Activated naive CD8-positive, alpha-beta T cell treated with anti-CD3 and anti-CD28 coated beads, Interleukin-2, amount 10 ng/mL, durations not matched to agents 7 days and 5 days (primary cell): ENCODE data around the gene GLP2R. TPM values are rescaled to one million over a fixed set of nuclear protein-coding genes. Genes with fewer than 3 reads are reported as not detected.
"Not testable (repeated sequence)": the region's sequence is repeated elsewhere in the genome, so short reads cannot be mapped to it uniquely, and the experiment has no call there.

Experiments used
- ATAC-seq: fragments of 150-1000 bp; cut with Tn5 transposase; one replicate; pipeline ENCODE4 v1.10.0; 2021; ENCODE audit warnings: low read depth, moderate library complexity
- POLR2A ChIA-PET: fragments of 350-600 bp; sonication (Branson Sonifier 250); formaldehyde crosslinking; loops from one replicate; lab custom pipeline; 2021; ENCODE audit warnings: antibody characterized with exemption; lab: Charles Lee
- DNase-seq: peaks from one replicate; pipeline ENCODE4 v3.0.0; 2021
- H3K27ac Mint-ChIP-seq: one replicate; pipeline ENCODE4 v1.8.0; 2022; ENCODE audit warnings: mild to moderate bottlenecking, mixed read lengths
- H3K27me3 Mint-ChIP-seq: one replicate; pipeline ENCODE4 v1.8.0; 2022; ENCODE audit warnings: mild to moderate bottlenecking, moderate library complexity, mixed read lengths
- H3K36me3 Mint-ChIP-seq: one replicate; pipeline ENCODE4 v1.8.0; 2021; ENCODE audit warnings: mild to moderate bottlenecking, mixed read lengths
- H3K4me1 Mint-ChIP-seq: one replicate; pipeline ENCODE4 v1.8.0; 2021; ENCODE audit warnings: mixed read lengths
- H3K4me3 Mint-ChIP-seq: one replicate; pipeline ENCODE4 v1.8.0; 2022; ENCODE audit warnings: mild to moderate bottlenecking, moderate library complexity, mixed read lengths
- H3K9me3 Mint-ChIP-seq: one replicate; pipeline ENCODE4 v1.8.0; 2021; ENCODE audit warnings: mixed read lengths
- total RNA-seq, 2 experiments: library from RNA; stranded (reverse); gene quantifications; one replicate each; pipeline ENCODE4 v1.2.3, GENCODE V29; 2021

GLP2R gene
- not detected for total RNA-seq

- no peak for DNase-seq
- Mint-ChIP-seq H3K4me1 (no peaks in the 10 kb centered on the region), H3K4me3 (no peak within 1 kb of the TSS), H3K36me3 (no peaks in the 10 kb centered on the region), H3K27me3 (no peaks in the 10 kb centered on the region), H3K9me3 (no peaks in the 10 kb centered on the region), H3K27ac (no peak within 1 kb of the TSS)
- ATAC-seq: no peak
- POLR2A ChIA-PET: no interaction called here
Observed at GRCh38 chr17:9825641-9826150, at the start of gene GLP2R. GLP2R (plus strand) TSS chr17:9825924; CDS start chr17:9826064, 140 bp downstream.

- Mint-ChIP-seq H3K4me3 (no peak overlapping the region), H3K27me3 (no peaks in the 10 kb centered on the region), H3K36me3 (no peaks in the 10 kb centered on the region), H3K27ac (no peak overlapping the region), H3K4me1 (no peaks in the 10 kb centered on the region), H3K9me3 (no peaks in the 10 kb centered on the region)
- ATAC-seq (no peak), DNase-seq (no peak)
- POLR2A ChIA-PET: no interaction called here
Observed at GRCh38 chr17:9776911-9777310, 48.8 kb upstream of the GLP2R start.

- H3K4me1 Mint-ChIP-seq: no peaks in the 10 kb centered on the region
Observed at GRCh38 chr17:9780552-9780951, 45.2 kb upstream of the GLP2R start.

GRCh38 chr17:9783050-9783449 lies 42.7 kb upstream of the GLP2R start:
- ATAC-seq (no peak), DNase-seq (no peak)
- Mint-ChIP-seq H3K36me3 (no peaks in the 10 kb centered on the region), H3K27me3 (no peaks in the 10 kb centered on the region), H3K4me3 (no peak overlapping the region), H3K4me1 (no peaks in the 10 kb centered on the region), H3K9me3 (no peaks in the 10 kb centered on the region), H3K27ac (no peak overlapping the region)
- POLR2A ChIA-PET: no interaction called here

More at GRCh38 chr17:9780552-9780951, 45.2 kb upstream of the GLP2R start:
- DNase-seq (no peak), ATAC-seq (no peak)
- no peak overlapping the region for H3K4me3 Mint-ChIP-seq
- H3K9me3 Mint-ChIP-seq: no peaks in the 10 kb centered on the region
- no peaks in the 10 kb centered on the region for H3K27me3 Mint-ChIP-seq
- POLR2A ChIA-PET: no interaction called here
- H3K36me3 Mint-ChIP-seq: no peaks in the 10 kb centered on the region
- H3K27ac Mint-ChIP-seq: no peak overlapping the region

- H3K9me3 Mint-ChIP-seq, H3K36me3 Mint-ChIP-seq, H3K27me3 Mint-ChIP-seq, H3K27ac Mint-ChIP-seq, DNase-seq, H3K4me3 Mint-ChIP-seq, POLR2A ChIA-PET, H3K4me1 Mint-ChIP-seq, ATAC-seq: not testable (repeated sequence)
Observed at GRCh38 chr17:9783465-9783864, 42.3 kb upstream of the GLP2R start.

GRCh38 chr17:9784544-9784943 lies 41.2 kb upstream of the GLP2R start:
- Mint-ChIP-seq H3K4me1 (no peaks in the 10 kb centered on the region), H3K27me3 (no peaks in the 10 kb centered on the region), H3K9me3 (no peaks in the 10 kb centered on the region), H3K36me3 (no peaks in the 10 kb centered on the region), H3K27ac (no peak overlapping the region), H3K4me3 (no peak overlapping the region)
- DNase-seq (no peak), ATAC-seq (no peak)
- POLR2A ChIA-PET: no interaction called here

GRCh38 chr17:9788601-9789000 lies 37.1 kb upstream of the GLP2R start:
- Mint-ChIP-seq H3K27ac (no peak overlapping the region), H3K27me3 (no peaks in the 10 kb centered on the region), H3K4me1 (no peaks in the 10 kb centered on the region), H3K4me3 (no peak overlapping the region), H3K9me3 (no peaks in the 10 kb centered on the region), H3K36me3 (no peaks in the 10 kb centered on the region)
- POLR2A ChIA-PET: no interaction called here
- DNase-seq (no peak), ATAC-seq (no peak)

GRCh38 chr17:9790316-9790715 lies 35.4 kb upstream of the GLP2R start:
- Mint-ChIP-seq H3K9me3 (no peaks in the 10 kb centered on the region), H3K27ac (no peak overlapping the region), H3K4me1 (no peaks in the 10 kb centered on the region), H3K36me3 (no peaks in the 10 kb centered on the region), H3K4me3 (no peak overlapping the region), H3K27me3 (no peaks in the 10 kb centered on the region)
- DNase-seq: no peak
- POLR2A ChIA-PET: no interaction called here
- ATAC-seq: no peak

- no peaks in the 10 kb centered on the region for H3K36me3 Mint-ChIP-seq
- no peak within 1 kb of the TSS for H3K27ac Mint-ChIP-seq
- no peaks in the 10 kb centered on the region for H3K4me1 Mint-ChIP-seq
- ATAC-seq (no peak), DNase-seq (no peak)
- POLR2A ChIA-PET: no interaction called here
- H3K4me3 Mint-ChIP-seq: no peak within 1 kb of the TSS
- H3K9me3 Mint-ChIP-seq: no peaks in the 10 kb centered on the region
- H3K27me3 Mint-ChIP-seq: no peaks in the 10 kb centered on the region
Observed at GRCh38 chr17:9790889-9791876, 34.5 kb upstream of the GLP2R start, which contains the start of gene DHRS7C. DHRS7C (minus strand) TSS chr17:9791592; CDS start chr17:9791284, 308 bp downstream.

- H3K27ac Mint-ChIP-seq: no peak overlapping the region
- no peaks in the 10 kb centered on the region for H3K4me1 Mint-ChIP-seq
- H3K9me3 Mint-ChIP-seq: no peaks in the 10 kb centered on the region
- no peak for DNase-seq
- H3K27me3 Mint-ChIP-seq: no peaks in the 10 kb centered on the region
- POLR2A ChIA-PET: no interaction called here
- ATAC-seq: no peak
- no peaks in the 10 kb centered on the region for H3K36me3 Mint-ChIP-seq
- no peak overlapping the region for H3K4me3 Mint-ChIP-seq
Observed at GRCh38 chr17:9792181-9792840, 33.4 kb upstream of the GLP2R start.

GRCh38 chr17:9798008-9798407 lies 27.7 kb upstream of the GLP2R start:
- ATAC-seq: no peak
- POLR2A ChIA-PET: no interaction called here
- Mint-ChIP-seq H3K27me3 (no peaks in the 10 kb centered on the region), H3K4me3 (no peak overlapping the region), H3K4me1 (no peaks in the 10 kb centered on the region), H3K27ac (no peak overlapping the region), H3K9me3 (peaks cover 2% of the 10 kb centered on the region), H3K36me3 (no peaks in the 10 kb centered on the region)
- no peak for DNase-seq

GRCh38 chr17:9798724-9799123 lies 27.0 kb upstream of the GLP2R start:
- no peak overlapping the region for H3K27ac Mint-ChIP-seq
- H3K9me3 Mint-ChIP-seq: peaks cover 2% of the 10 kb centered on the region
- H3K27me3 Mint-ChIP-seq: no peaks in the 10 kb centered on the region
- no peak overlapping the region for H3K4me3 Mint-ChIP-seq
- ATAC-seq: no peak
- no peak for DNase-seq
- H3K36me3 Mint-ChIP-seq: no peaks in the 10 kb centered on the region
- no peaks in the 10 kb centered on the region for H3K4me1 Mint-ChIP-seq
- POLR2A ChIA-PET: no interaction called here

GRCh38 chr17:9801505-9801904 lies 24.2 kb upstream of the GLP2R start:
- no peak for ATAC-seq
- H3K4me1 Mint-ChIP-seq: no peaks in the 10 kb centered on the region
- H3K9me3 Mint-ChIP-seq: peaks cover 2% of the 10 kb centered on the region
- no peaks in the 10 kb centered on the region for H3K36me3 Mint-ChIP-seq
- DNase-seq: no peak
- H3K27ac Mint-ChIP-seq: no peak overlapping the region
- no peaks in the 10 kb centered on the region for H3K27me3 Mint-ChIP-seq
- POLR2A ChIA-PET: no interaction called here
- H3K4me3 Mint-ChIP-seq: no peak overlapping the region
